Measurements from ENCODE around the gene SSH2. TPM values are rescaled to one million over a fixed set of nuclear protein-coding genes. Genes with fewer than 3 reads are reported as not detected.

SSH2 gene
- total RNA-seq, 1 donor from 2014 or later = 42.8 TPM

- Mint-ChIP-seq H3K4me1 (peaks cover 38% of the 10 kb centered on the region), H3K27ac (peak overlapping the region; percentile 80), H3K27me3 (no peaks in the 10 kb centered on the region), H3K9me3 (no peaks in the 10 kb centered on the region), H3K4me3 (no peak overlapping the region), H3K36me3 (ENCODE audit: low read depth) (peaks cover 24% of the 10 kb centered on the region)
- DNase-seq = no peak
- intact Hi-C loops (cut with micrococcal nuclease) = loop anchor here (5.0 kb wide), 1 partner anchor 193 kb away; no protein-coding TSS in a partner anchor
These were observed 345.5 kb downstream of the SSH2 start for GRCh38 chr17:29584452-29585079.

DNA sequence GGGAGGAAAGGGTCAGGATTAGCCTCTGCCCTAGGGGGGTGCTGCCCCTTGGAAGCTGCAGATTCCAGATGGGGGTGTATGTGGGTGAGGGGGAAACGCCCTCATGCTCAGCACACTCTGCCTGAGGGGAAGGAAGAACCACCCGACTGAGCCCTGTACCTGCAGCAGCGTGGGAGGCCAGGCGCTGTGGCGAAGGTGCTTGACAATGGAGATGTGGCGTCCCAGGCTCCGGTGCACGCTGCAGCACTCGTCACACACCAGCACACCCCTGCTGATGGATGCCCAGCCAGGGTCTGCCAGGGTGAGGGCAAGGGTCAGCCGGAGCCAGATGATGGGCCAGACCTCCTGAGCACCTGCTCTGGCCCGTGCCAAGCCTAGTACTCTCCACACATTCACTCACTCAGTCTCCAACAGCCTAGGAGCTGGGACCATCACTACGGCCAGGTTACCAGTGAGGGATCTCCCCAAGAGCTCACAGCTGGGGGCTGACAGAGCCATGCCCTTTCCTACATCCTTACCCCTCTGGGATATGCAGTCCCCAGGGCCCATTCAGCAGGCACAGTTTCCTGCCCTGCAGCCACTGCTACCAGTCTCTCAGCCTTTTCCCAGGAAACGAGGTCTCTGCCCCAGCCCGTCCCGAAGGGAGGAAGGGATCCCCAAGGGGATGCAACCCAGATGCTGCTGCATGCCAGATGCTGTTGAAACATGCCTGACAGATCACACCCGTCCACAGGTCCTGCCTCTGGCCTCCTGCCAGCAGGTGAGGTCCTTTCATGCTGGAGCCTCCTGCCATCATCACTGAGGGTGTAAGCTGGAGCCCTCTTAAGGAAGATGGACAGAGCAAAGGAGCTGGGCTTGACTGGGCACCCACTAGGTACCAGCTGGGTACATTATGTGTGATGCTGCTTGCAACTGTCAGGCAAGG, 346.4 kb downstream of the SSH2 start:
- Mint-ChIP-seq H3K36me3 (ENCODE audit: low read depth) (peaks cover 27% of the 10 kb centered on the region), H3K9me3 (no peaks in the 10 kb centered on the region), H3K27me3 (no peaks in the 10 kb centered on the region), H3K27ac (peak overlapping the region; percentile 46), H3K4me3 (no peak overlapping the region), H3K4me1 (peaks cover 38% of the 10 kb centered on the region)
- intact Hi-C loops (cut with micrococcal nuclease) = loop anchor here (5.0 kb wide), 1 partner anchor 194 kb away; no protein-coding TSS in a partner anchor
- no peak for DNase-seq

GRCh38 chr17:29582772-29583171, 347.3 kb downstream of the SSH2 start:
- no peak for DNase-seq
- intact Hi-C loops (cut with micrococcal nuclease) = loop anchor here (5.0 kb wide), 1 partner anchor 195 kb away; no protein-coding TSS in a partner anchor
- Mint-ChIP-seq H3K27ac (no peak overlapping the region), H3K4me1 (peaks cover 33% of the 10 kb centered on the region), H3K36me3 (ENCODE audit: low read depth) (peaks cover 32% of the 10 kb centered on the region), H3K9me3 (no peaks in the 10 kb centered on the region), H3K27me3 (no peaks in the 10 kb centered on the region), H3K4me3 (no peak overlapping the region)

- no peak for DNase-seq
- Mint-ChIP-seq H3K27me3 (no peaks in the 10 kb centered on the region), H3K4me3 (no peak overlapping the region), H3K9me3 (no peaks in the 10 kb centered on the region), H3K27ac (peak overlapping the region; percentile 43), H3K4me1 (peaks cover 28% of the 10 kb centered on the region), H3K36me3 (ENCODE audit: low read depth) (peaks cover 35% of the 10 kb centered on the region)
- intact Hi-C loops (cut with micrococcal nuclease) = loop anchor here (5.0 kb wide), 1 partner anchor 195 kb away; no protein-coding TSS in a partner anchor
These were observed 347.7 kb downstream of the SSH2 start for GRCh38 chr17:29582254-29582765.

DNA sequence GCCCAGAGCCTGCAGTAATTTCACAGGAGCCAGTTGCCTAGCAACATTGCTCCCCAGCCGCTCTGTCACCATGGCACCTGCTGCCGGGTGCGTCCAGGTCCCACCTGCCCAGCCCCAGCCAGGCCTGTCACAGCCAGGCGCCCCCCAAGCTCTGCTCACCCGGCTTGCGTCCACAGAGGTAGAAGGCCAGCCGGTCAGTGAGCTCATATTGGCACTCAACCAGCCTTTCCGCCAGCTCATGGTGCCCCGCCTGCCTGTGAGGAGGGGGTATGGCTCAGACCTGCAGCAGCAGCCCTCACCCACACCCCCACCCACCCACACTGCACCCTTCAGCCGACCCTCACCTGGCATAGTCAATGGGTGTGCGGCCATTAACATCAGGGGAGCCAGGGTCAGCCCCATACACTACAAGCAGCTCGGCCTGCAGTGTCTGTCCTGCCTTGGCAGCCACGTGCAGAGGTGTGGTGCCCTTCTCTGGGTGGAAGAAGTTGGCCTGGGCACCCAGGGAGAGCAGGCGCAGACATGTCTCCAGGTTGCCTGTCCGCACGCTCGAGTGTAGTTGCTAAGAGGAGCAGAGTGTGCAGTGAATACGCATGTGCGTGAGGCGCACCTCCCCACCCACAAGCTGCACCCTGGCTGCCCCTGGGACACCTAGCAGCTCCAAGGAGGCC, 348.3 kb downstream of the SSH2 start:
- Mint-ChIP-seq H3K36me3 (ENCODE audit: low read depth) (peaks cover 35% of the 10 kb centered on the region), H3K27me3 (no peaks in the 10 kb centered on the region), H3K27ac (no peak overlapping the region), H3K4me1 (peaks cover 25% of the 10 kb centered on the region), H3K4me3 (no peak overlapping the region), H3K9me3 (no peaks in the 10 kb centered on the region)
- no peak for DNase-seq
- intact Hi-C loops (cut with micrococcal nuclease) = loop anchor here (5.0 kb wide), 1 partner anchor 196 kb away; no protein-coding TSS in a partner anchor

- DNase-seq = peak; percentile 96
- Mint-ChIP-seq H3K4me3 (no peak overlapping the region), H3K4me1 (peaks cover 13% of the 10 kb centered on the region), H3K9me3 (no peaks in the 10 kb centered on the region), H3K36me3 (ENCODE audit: low read depth) (peaks cover 44% of the 10 kb centered on the region), H3K27me3 (no peaks in the 10 kb centered on the region), H3K27ac (peak overlapping the region; percentile 82)
- intact Hi-C loops (cut with micrococcal nuclease) = loop anchor here (1.0 to 5.0 kb wide), 3 partner anchors 11 to 197 kb away; no protein-coding TSS in a partner anchor
These were observed 349.9 kb downstream of the SSH2 start for GRCh38 chr17:29579866-29580771.

DNA sequence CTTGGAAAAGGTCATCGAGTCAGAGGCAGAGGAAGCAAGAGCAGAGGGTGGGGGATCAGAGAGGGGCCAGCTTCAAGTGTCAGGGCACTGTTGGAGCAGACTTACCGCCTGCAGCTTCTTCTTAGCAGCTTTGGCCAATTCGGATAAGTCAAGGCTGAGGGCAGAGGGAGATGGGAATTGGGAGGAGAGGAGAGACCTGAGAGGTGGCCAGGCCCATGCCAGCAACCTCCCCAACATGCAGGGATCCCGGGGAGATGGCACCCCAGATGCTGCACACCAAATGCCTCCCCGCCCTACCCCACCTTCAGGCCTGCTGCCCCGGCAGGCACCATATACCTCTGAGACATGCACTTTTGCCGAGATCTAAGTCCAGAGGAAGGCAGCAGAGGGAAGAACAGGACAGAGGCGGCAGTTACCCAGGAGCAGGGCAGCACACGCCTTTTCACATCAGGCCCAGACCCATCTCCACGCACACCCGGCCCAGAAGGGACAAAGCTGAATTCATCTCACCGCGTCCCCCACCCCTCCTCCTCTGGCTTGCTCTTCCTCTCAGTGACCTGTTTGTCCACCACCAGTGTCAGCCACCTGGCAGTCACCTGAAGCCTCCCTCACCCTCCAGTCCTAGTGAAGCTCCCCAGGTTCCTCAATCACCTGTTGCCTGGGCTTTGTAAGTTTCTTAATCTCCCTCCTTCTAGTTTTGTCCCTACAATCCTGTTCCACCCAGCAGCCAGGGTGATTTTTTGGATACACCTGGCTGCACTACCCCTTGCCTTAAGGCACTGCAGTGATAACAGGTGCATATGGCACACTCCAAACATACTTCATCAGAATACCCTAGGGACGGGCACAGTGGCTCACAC, 351.2 kb downstream of the SSH2 start:
- Mint-ChIP-seq H3K27me3 (no peaks in the 10 kb centered on the region), H3K4me3 (no peak overlapping the region), H3K36me3 (ENCODE audit: low read depth) (peaks cover 55% of the 10 kb centered on the region), H3K9me3 (no peaks in the 10 kb centered on the region), H3K27ac (no peak overlapping the region), H3K4me1 (peaks cover 5% of the 10 kb centered on the region)
- intact Hi-C loops (cut with micrococcal nuclease) = no loop called here
- DNase-seq = no peak

DNA sequence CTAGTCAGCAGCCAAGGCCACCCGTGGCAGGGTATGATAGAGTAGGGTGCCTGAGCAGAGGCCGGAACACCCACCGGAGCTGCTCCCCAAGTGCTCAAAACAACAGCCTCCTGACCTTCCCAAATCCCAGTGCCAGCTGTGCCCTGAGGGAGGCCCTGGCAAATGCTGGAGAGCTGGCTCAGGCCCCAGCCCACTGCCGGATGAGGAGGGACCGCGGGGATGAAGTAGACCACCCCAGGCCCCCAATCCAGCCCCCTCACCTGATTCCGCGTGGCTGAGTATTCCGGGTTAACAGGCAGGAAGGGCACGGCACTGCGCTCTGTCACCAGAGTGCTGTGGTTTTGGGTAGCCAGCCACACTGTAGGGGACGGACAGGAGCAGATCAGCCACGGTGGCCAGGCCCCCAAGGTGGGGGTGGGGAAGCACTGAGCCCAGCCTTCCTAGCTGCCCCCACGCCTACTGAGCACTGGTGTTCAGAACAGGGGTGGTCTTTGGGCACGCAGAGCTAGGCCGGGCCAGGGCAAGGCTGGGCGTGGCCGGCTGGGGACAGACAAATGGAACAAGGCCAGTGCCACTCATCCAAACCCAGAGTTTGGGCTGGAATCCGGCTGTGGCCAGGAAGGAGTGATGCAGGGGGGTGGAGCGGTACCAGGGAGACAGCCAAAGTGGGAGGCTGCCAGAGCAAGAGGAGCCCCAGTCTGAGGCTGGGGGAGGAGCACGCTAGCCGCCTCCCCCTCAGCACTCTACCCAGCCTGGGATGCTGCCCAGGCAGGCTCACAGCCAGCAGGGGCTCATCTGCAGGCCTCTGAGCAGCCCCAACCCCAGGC, 352.4 kb downstream of the SSH2 start:
- Mint-ChIP-seq H3K36me3 (ENCODE audit: low read depth) (peaks cover 49% of the 10 kb centered on the region), H3K4me3 (no peak overlapping the region), H3K4me1 (peaks cover 6% of the 10 kb centered on the region), H3K27ac (no peak overlapping the region), H3K27me3 (no peaks in the 10 kb centered on the region), H3K9me3 (no peaks in the 10 kb centered on the region)
- intact Hi-C loops (cut with micrococcal nuclease) = no loop called here
- no peak for DNase-seq

- Mint-ChIP-seq H3K27me3 (no peaks in the 10 kb centered on the region), H3K9me3 (no peaks in the 10 kb centered on the region), H3K27ac (no peak overlapping the region), H3K4me3 (no peak overlapping the region), H3K4me1 (peaks cover 6% of the 10 kb centered on the region), H3K36me3 (ENCODE audit: low read depth) (peaks cover 46% of the 10 kb centered on the region)
- intact Hi-C loops (cut with micrococcal nuclease) = no loop called here
- DNase-seq = no peak
These were observed 353.0 kb downstream of the SSH2 start for GRCh38 chr17:29577001-29577370.

- Mint-ChIP-seq H3K36me3 (ENCODE audit: low read depth) (peaks cover 46% of the 10 kb centered on the region), H3K4me3 (no peak overlapping the region), H3K4me1 (peaks cover 6% of the 10 kb centered on the region), H3K27ac (no peak overlapping the region), H3K27me3 (no peaks in the 10 kb centered on the region), H3K9me3 (no peaks in the 10 kb centered on the region)
- DNase-seq = no peak
- intact Hi-C loops (cut with micrococcal nuclease) = no loop called here
These were observed 353.6 kb downstream of the SSH2 start for GRCh38 chr17:29576214-29577000.
